H9 (cell line): ENCODE data around the gene CXorf49B. TPM values are rescaled to one million over a fixed set of nuclear protein-coding genes. Genes with fewer than 3 reads are reported as not detected.
"Not testable (repeated sequence)": the region's sequence is repeated elsewhere in the genome, so short reads cannot be mapped to it uniquely, and the experiment has no call there.

Experiments
- DNase-seq: peaks from one replicate; pipeline ENCODE4 v3.0.0-alpha.2; 2017
- H2AFZ ChIP-seq: one replicate; pipeline ENCODE4 v1.6.1; 2013; ENCODE audit warnings: mild to moderate bottlenecking, low read length, control low read depth, moderate library complexity
- H2AK5ac ChIP-seq: 2 replicates; pipeline ENCODE4 v1.6.1; 2013; ENCODE audit warnings: low read length, control low read depth, mixed read lengths; ENCODE audit not compliant: insufficient read length
- H2BK120ac ChIP-seq: one replicate; pipeline ENCODE4 v1.6.1; 2013; ENCODE audit warnings: low read depth, mild to moderate bottlenecking, low read length, control low read depth, inconsistent platforms; ENCODE audit not compliant: poor library complexity, severe bottlenecking
- H2BK12ac ChIP-seq: 2 replicates; pipeline ENCODE4 v1.6.1; 2013; ENCODE audit warnings: low read length, control low read depth, mixed read lengths, low read depth; ENCODE audit not compliant: insufficient read length
- H2BK15ac ChIP-seq: 2 replicates; pipeline ENCODE4 v1.6.1; 2013; ENCODE audit warnings: low read depth, low read length, control low read depth
- H2BK20ac ChIP-seq: one replicate; pipeline ENCODE4 v1.6.1; 2013; ENCODE audit warnings: low read depth, mild to moderate bottlenecking, low read length, control low read depth, inconsistent platforms; ENCODE audit not compliant: poor library complexity, severe bottlenecking
- H2BK5ac ChIP-seq: 2 replicates; pipeline ENCODE4 v1.6.1; 2013; ENCODE audit warnings: low read length, control low read depth, mixed read lengths; ENCODE audit not compliant: insufficient read length
- H3K14ac ChIP-seq: 2 replicates; pipeline ENCODE4 v1.6.1; 2013; ENCODE audit warnings: low read length, control low read depth; ENCODE audit not compliant: insufficient read depth
- H3K18ac ChIP-seq: 2 replicates; pipeline ENCODE4 v1.6.1; 2013; ENCODE audit warnings: low read depth, mild to moderate bottlenecking, mixed read lengths, low read length, control low read depth; ENCODE audit not compliant: insufficient read length
- H3K23ac ChIP-seq: 2 replicates; pipeline ENCODE4 v1.6.1; 2013; ENCODE audit warnings: low read length, control low read depth, mixed read lengths, low read depth; ENCODE audit not compliant: insufficient read length
- H3K23me2 ChIP-seq: 2 replicates; pipeline ENCODE4 v1.6.1; 2013; ENCODE audit warnings: low read depth, mild to moderate bottlenecking, mixed read lengths, low read length, control low read depth; ENCODE audit not compliant: insufficient read length, poor library complexity, severe bottlenecking
- H3K27ac ChIP-seq: 2 replicates; pipeline ENCODE4 v1.5.1; 2013; ENCODE audit warnings: low read length, control low read depth, mixed read lengths, low read depth; ENCODE audit not compliant: insufficient read length
- H3K27me3 ChIP-seq: 2 replicates; pipeline ENCODE4 v1.6.1; 2013; ENCODE audit warnings: low read length, control low read depth, inconsistent platforms; ENCODE audit not compliant: insufficient read depth
- H3K4ac ChIP-seq: 2 replicates; pipeline ENCODE4 v1.6.1; 2013; ENCODE audit warnings: low read depth, mild to moderate bottlenecking, control low read depth, inconsistent platforms, low read length, moderate library complexity
- H3K4me1 ChIP-seq: 2 replicates; pipeline ENCODE4 v1.6.1; 2013; ENCODE audit warnings: low read length, control low read depth, inconsistent platforms; ENCODE audit not compliant: insufficient read depth
- H3K4me2 ChIP-seq: 2 replicates; pipeline ENCODE4 v1.6.1; 2013; ENCODE audit warnings: low read length, control low read depth, mixed read lengths; ENCODE audit not compliant: insufficient read length, insufficient read depth
- H3K56ac ChIP-seq: 2 replicates; pipeline ENCODE4 v1.6.1; 2013; ENCODE audit warnings: low read depth, mild to moderate bottlenecking, mixed read lengths, low read length, control low read depth; ENCODE audit not compliant: insufficient read length
- H3K79me1 ChIP-seq: 2 replicates; pipeline ENCODE4 v1.6.1; 2013; ENCODE audit warnings: low read depth, mild to moderate bottlenecking, moderate library complexity, low read length, control low read depth, inconsistent platforms; ENCODE audit not compliant: insufficient read depth, poor library complexity, severe bottlenecking
- H3K79me2 ChIP-seq: 2 replicates; pipeline ENCODE4 v1.6.1; 2013; ENCODE audit warnings: low read length, control low read depth, inconsistent platforms; ENCODE audit not compliant: insufficient read depth
- H3K9ac ChIP-seq: 2 replicates; pipeline ENCODE4 v1.6.1; 2013; ENCODE audit warnings: low read length, control low read depth, mixed read lengths; ENCODE audit not compliant: insufficient read length; ENCODE audit errors: extremely low read depth
- H3K9me3 ChIP-seq: one replicate; pipeline ENCODE4 v1.6.1; 2013; ENCODE audit warnings: low read depth, low read length, inconsistent platforms; ENCODE audit not compliant: control insufficient read depth
- H3T11ph ChIP-seq: one replicate; pipeline ENCODE4 v1.6.1; 2013; ENCODE audit warnings: mild to moderate bottlenecking, low read length, control low read depth, inconsistent platforms
- H4K20me1 ChIP-seq: one replicate; pipeline ENCODE4 v1.6.1; 2013; ENCODE audit not compliant: control insufficient read depth, insufficient read length, insufficient read depth
- H4K5ac ChIP-seq: 2 replicates; pipeline ENCODE4 v1.6.1; 2013; ENCODE audit warnings: low read depth, mild to moderate bottlenecking, mixed read lengths, low read length, control low read depth; ENCODE audit not compliant: insufficient read length
- H4K8ac ChIP-seq: replicated peaks from 2 replicates; pipeline ENCODE4 v1.6.1; 2013; ENCODE audit warnings: low read length, control low read depth, mixed read lengths, low read depth; ENCODE audit not compliant: insufficient read length
- H4K91ac ChIP-seq: 2 replicates; pipeline ENCODE4 v1.6.1; 2013; ENCODE audit warnings: low read depth, mild to moderate bottlenecking, moderate library complexity, mixed read lengths, low read length, control low read depth; ENCODE audit not compliant: insufficient read length
- H3K27ac Mint-ChIP-seq, 3 experiments: 2 replicates in 2 of 3; 3 replicates in 1 of 3; pipeline ENCODE4 v1.8.0; 2020 to 2021; ENCODE audit warnings: mixed read lengths in 3 of 3, mild to moderate bottlenecking in 1 of 3, moderate library complexity in 1 of 3
- H3K27me3 Mint-ChIP-seq: 2 replicates; pipeline ENCODE4 v1.8.0; 2021; ENCODE audit warnings: low read depth, mild to moderate bottlenecking, moderate library complexity, mixed read lengths
- H3K36me3 Mint-ChIP-seq, 3 experiments: 2 replicates in 2 of 3; 3 replicates in 1 of 3; pipeline ENCODE4 v1.8.0; 2020 to 2021; ENCODE audit warnings: low read depth in 3 of 3, mixed read lengths in 3 of 3; ENCODE audit not compliant: insufficient read depth in 1 of 3
- H3K4me1 Mint-ChIP-seq, 2 experiments: 2 replicates each; pipeline ENCODE4 v1.8.0; 2020; ENCODE audit warnings: mixed read lengths in 2 of 2
- H3K4me3 Mint-ChIP-seq, 2 experiments: 2 replicates in 1 of 2; 3 replicates in 1 of 2; pipeline ENCODE4 v1.8.0; 2020 to 2021; ENCODE audit warnings: mild to moderate bottlenecking in 2 of 2, mixed read lengths in 2 of 2, moderate library complexity in 1 of 2
- H3K9me3 Mint-ChIP-seq, 2 experiments: 2 replicates in 1 of 2; 3 replicates in 1 of 2; pipeline ENCODE4 v1.8.0; 2020; ENCODE audit warnings: mild to moderate bottlenecking in 2 of 2, mixed read lengths in 2 of 2, moderate library complexity in 1 of 2
- WGBS: extraction: QIAGEN DNeasy Blood & Tissue Kit; methylation state at CpG from one replicate; pipeline ENCODE4 v1.1.7; 2013; ENCODE audit warnings: missing lambda C conversion rate, low lambda C conversion rate, mixed read lengths; ENCODE audit not compliant: insufficient read length; ENCODE audit errors: extremely low coverage; 5-methylcytosine and 5-hydroxymethylcytosine counted together
- total RNA-seq: library from RNA; stranded (reverse); gene quantifications from 2 replicates; pipeline ENCODE4 v1.2.1, GENCODE V29; 2021

The CXorf49B gene
- total RNA-seq, 1 experiment from 2014 or later, result not detected

DNA sequence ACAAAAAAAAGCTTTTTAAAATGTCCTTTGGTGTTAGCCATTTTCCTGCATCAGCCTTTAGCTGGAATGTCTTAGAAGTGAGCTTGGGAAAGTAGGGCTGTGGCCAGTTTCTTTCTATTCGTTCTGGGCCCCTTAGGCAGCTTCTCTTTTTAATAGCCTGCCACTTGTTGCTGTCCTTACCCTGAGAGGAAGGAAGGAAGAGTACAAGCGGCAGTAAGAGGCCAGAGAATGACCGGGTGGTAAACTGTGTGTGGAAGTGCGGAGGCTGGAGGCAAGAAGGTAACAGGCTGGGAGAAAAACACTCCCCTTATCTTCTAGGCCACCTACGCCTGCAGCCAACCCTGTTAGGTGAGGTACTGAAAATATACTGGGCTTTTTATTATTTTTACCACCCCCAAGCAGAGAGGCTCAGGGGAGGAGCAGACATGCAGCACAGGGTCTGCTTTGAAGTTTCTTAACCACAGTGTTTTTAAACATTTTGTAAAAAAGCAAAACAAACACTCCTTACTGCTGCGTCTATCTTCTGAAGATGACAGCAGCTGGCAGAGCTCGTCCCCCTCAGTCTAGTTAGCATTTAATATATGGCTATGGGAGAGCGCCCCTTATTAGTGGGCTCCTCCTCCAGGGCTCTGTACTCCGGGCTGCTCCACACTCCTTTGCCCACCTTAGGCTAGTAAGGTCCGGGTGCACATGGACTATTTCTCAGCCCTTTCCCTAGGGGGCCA, 19.2 kb downstream of the CXorf49B start:
- H3K4me2 ChIP-seq, H4K5ac ChIP-seq, H3K9me3 ChIP-seq: not testable (repeated sequence)

DNA sequence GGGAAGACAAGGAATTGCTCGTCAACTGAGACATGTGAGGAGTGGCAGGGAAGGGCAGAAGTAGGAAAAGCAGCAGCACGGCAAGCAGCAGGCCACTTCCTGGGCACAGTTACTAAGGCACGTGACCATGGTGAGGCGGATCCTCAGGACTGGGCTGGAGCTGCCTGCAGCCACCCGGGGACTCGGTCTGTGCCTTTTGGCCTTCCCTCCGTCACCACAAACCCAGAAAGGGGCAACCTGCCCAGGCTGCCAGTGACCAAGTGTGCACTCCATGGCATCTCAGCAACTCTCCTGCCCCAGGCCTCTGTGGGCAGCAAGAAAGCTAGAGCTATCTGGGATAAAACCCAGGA, 19.8 kb downstream of the CXorf49B start:
- H3K4ac ChIP-seq, H3K27me3 Mint-ChIP-seq, H3K23me2 ChIP-seq, H3K14ac ChIP-seq, H2BK12ac ChIP-seq, H3K4me1 ChIP-seq, H2BK120ac ChIP-seq, H3K27ac Mint-ChIP-seq, H4K8ac ChIP-seq, H3K9me3 ChIP-seq, H3K79me2 ChIP-seq, H2BK5ac ChIP-seq, H3K18ac ChIP-seq, H3K27ac ChIP-seq, H3K27me3 ChIP-seq, H4K5ac ChIP-seq, H3K56ac ChIP-seq, H3K4me2 ChIP-seq, DNase-seq, H3K9me3 Mint-ChIP-seq, H2BK20ac ChIP-seq, H3K79me1 ChIP-seq, H3K36me3 Mint-ChIP-seq, H3T11ph ChIP-seq, H3K23ac ChIP-seq, H3K9ac ChIP-seq, H3K4me3 Mint-ChIP-seq, H3K4me1 Mint-ChIP-seq, H2AFZ ChIP-seq, H4K20me1 ChIP-seq, H4K91ac ChIP-seq, H2BK15ac ChIP-seq, H2AK5ac ChIP-seq: not testable (repeated sequence)
- no CpG with 5 or more reads among the region's 7 CpGs for WGBS

More for the DNA sequence above, 19.2 kb downstream of the CXorf49B start:
- H3T11ph ChIP-seq, H3K4me3 Mint-ChIP-seq, H2AFZ ChIP-seq, H2BK5ac ChIP-seq, H4K20me1 ChIP-seq, H3K27ac Mint-ChIP-seq, H3K27me3 Mint-ChIP-seq, H2BK12ac ChIP-seq, H4K8ac ChIP-seq, H3K4me1 ChIP-seq, H3K23me2 ChIP-seq, DNase-seq, H3K79me1 ChIP-seq, H3K9ac ChIP-seq, H3K9me3 Mint-ChIP-seq, H3K4me1 Mint-ChIP-seq, H3K4ac ChIP-seq, H3K14ac ChIP-seq, H4K91ac ChIP-seq, H3K56ac ChIP-seq, H3K18ac ChIP-seq, H2BK15ac ChIP-seq, H3K27ac ChIP-seq, H3K36me3 Mint-ChIP-seq, H3K27me3 ChIP-seq, H2BK120ac ChIP-seq, H3K23ac ChIP-seq, H2AK5ac ChIP-seq, H2BK20ac ChIP-seq, H3K79me2 ChIP-seq: not testable (repeated sequence)
- no CpG with 5 or more reads among the region's 10 CpGs for WGBS
